BJ (cell line): ENCODE measurements around the gene EXOC6B. TPM values are rescaled to one million over a fixed set of nuclear protein-coding genes. Genes with fewer than 3 reads are reported as not detected.

ENCODE experiments used
- CTCF ChIA-PET: fragments of 350-600 bp; formaldehyde crosslinking; extraction: SDS; loops from one replicate; lab custom pipeline; 2021; ENCODE audit warnings: antibody characterized with exemption, inconsistent platforms; lab: Yijun Ruan, JAX
- POLR2A ChIA-PET: fragments of 300-600 bp; sonication (Branson Sonifier 250); formaldehyde crosslinking; extraction: SDS; loops from one replicate; lab custom pipeline; 2021; ENCODE audit warnings: antibody characterized with exemption; lab: Charles Lee
- DNase-seq: peaks from one replicate; pipeline ENCODE4 v3.0.0-alpha.2; 2011; ENCODE audit warnings: low read depth
- H3K27me3 ChIP-seq: 2 replicates; pipeline ENCODE4 v1.6.0; 2011; ENCODE audit warnings: low read length; ENCODE audit not compliant: control insufficient read depth, insufficient read depth
- H3K36me3 ChIP-seq: 2 replicates; pipeline ENCODE4 v1.5.1; 2011; ENCODE audit warnings: low read length; ENCODE audit not compliant: control insufficient read depth, insufficient read depth
- H3K4me3 ChIP-seq: 2 replicates; pipeline ENCODE4 v1.5.1; 2011; ENCODE audit warnings: low read depth, mild to moderate bottlenecking, control low read depth, low read length
- polyA plus RNA-seq: library from polyadenylated mRNA; depleted of rRNA; stranded (reverse); fragments of >200 nt; gene quantifications from 2 replicates; pipeline ENCODE4 v1.2.3, GENCODE V29; 2011
- TF ChIP-seq, protein P1 (sequence below): IDR thresholded peaks from 2 replicates; pipeline ENCODE4 v1.5.1; 2011; ENCODE audit warnings: low read depth, mild to moderate bottlenecking, control low read depth, inconsistent platforms, low read length, moderate library complexity; ENCODE audit not compliant: insufficient read depth

Gene EXOC6B
- polyA plus RNA-seq, 1 experiment: 15.5 TPM

DNA sequence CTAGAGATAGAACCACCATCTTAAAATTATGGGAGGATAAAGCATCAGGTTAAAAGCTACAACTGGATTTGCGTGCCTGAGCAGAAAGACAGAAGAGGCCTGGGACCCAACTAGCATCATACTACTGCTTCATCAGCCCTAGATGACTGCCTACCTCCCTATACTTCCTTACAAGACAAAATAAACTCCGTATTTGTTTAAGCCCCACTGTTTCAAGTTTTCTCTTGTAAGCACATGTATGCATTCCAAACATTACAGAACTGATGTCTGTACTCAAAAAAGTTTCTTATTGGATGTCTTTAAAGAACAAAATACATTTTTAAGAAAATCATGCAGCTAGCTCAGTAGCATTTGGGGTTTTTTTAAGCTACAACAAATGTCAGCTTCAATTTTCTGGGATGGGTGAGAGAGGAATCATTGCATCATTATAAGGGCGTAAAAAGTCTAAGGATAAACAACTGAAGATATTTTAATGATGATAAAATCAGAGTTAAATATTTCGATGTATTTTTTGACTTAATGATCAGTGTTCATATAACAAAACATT lies 213.1 kb downstream of the EXOC6B start:
- Histone ChIP-seq H3K36me3 (no peaks in the 10 kb centered on the region), H3K4me3 (no peak overlapping the region), H3K27me3 (no peaks in the 10 kb centered on the region)
- no peak for DNase-seq
- TF ChIP-seq, protein P1, sequence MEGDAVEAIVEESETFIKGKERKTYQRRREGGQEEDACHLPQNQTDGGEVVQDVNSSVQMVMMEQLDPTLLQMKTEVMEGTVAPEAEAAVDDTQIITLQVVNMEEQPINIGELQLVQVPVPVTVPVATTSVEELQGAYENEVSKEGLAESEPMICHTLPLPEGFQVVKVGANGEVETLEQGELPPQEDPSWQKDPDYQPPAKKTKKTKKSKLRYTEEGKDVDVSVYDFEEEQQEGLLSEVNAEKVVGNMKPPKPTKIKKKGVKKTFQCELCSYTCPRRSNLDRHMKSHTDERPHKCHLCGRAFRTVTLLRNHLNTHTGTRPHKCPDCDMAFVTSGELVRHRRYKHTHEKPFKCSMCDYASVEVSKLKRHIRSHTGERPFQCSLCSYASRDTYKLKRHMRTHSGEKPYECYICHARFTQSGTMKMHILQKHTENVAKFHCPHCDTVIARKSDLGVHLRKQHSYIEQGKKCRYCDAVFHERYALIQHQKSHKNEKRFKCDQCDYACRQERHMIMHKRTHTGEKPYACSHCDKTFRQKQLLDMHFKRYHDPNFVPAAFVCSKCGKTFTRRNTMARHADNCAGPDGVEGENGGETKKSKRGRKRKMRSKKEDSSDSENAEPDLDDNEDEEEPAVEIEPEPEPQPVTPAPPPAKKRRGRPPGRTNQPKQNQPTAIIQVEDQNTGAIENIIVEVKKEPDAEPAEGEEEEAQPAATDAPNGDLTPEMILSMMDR: no peak
- CTCF ChIA-PET: interaction anchor here (0.6 kb wide), 1 partner anchor 706 kb away, joined by 3 read pairs; no protein-coding TSS in a partner anchor
- POLR2A ChIA-PET: no interaction called here

DNA sequence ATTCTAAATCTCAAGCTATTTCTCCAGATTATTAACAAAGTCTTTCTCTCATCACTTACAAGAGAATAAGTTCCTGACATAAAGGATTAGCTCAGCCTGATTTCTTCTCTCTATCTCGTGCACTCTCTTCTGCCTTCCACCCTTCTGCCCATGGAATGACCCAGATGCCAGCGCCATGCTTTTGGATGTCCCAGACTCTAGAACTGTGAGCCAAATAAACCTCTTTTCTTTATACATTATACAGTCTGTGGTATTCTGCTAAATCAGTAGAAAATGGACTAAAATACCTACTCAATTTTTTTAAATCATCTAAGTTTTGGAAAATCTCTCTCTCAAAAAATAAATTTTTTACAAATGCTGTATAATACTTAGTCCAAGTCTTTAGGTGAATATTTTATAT lies 218.6 kb downstream of the EXOC6B start:
- CTCF ChIA-PET: interaction anchor here (0.7 to 2.5 kb wide), 2 partner anchors 455 to 457 kb away, joined by 3 to 9 read pairs; no protein-coding TSS in a partner anchor
- POLR2A ChIA-PET: no interaction called here
- no peak for DNase-seq
- Histone ChIP-seq H3K4me3 (no peak overlapping the region), H3K27me3 (no peaks in the 10 kb centered on the region), H3K36me3 (no peaks in the 10 kb centered on the region)
- TF ChIP-seq, protein P1: no peak

GRCh38 chr2:72605836-72606442 lies 219.9 kb downstream of the EXOC6B start:
- no peak overlapping the region for H3K4me3 ChIP-seq
- DNase-seq: no peak
- TF ChIP-seq, protein P1: peak; percentile 68
- no peaks in the 10 kb centered on the region for H3K27me3 ChIP-seq
- H3K36me3 ChIP-seq: no peaks in the 10 kb centered on the region
- ChIA-PET CTCF (interaction anchor here (0.6 to 2.8 kb wide), 13 partner anchors 8 to 1069 kb away, joined by 3 to 20 read pairs (median 3); no protein-coding TSS in a partner anchor), POLR2A (interaction anchor here (1.0 kb wide), 1 partner anchor 38 kb away, joined by 6 read pairs; no protein-coding TSS in a partner anchor)

GRCh38 chr2:72604468-72604867 lies 221.4 kb downstream of the EXOC6B start:
- H3K27me3 ChIP-seq: no peaks in the 10 kb centered on the region
- TF ChIP-seq, protein P1: no peak
- no peak for DNase-seq
- no peak overlapping the region for H3K4me3 ChIP-seq
- no peaks in the 10 kb centered on the region for H3K36me3 ChIP-seq
- POLR2A ChIA-PET: interaction anchor here (0.7 kb wide), 1 partner anchor 956 kb away, joined by 7 read pairs; no protein-coding TSS in a partner anchor
- CTCF ChIA-PET: interaction anchor here (0.7 to 2.8 kb wide), 7 partner anchors 11 to 1218 kb away, joined by 3 to 20 read pairs (median 6); no protein-coding TSS in a partner anchor

GRCh38 chr2:72603481-72603880 lies 222.4 kb downstream of the EXOC6B start:
- ChIA-PET POLR2A (interaction anchor here (0.7 kb wide), 1 partner anchor 439 kb away, joined by 3 read pairs; no protein-coding TSS in a partner anchor), CTCF (interaction anchor here (1.1 to 1.5 kb wide), 2 partner anchors 15 to 141 kb away, joined by 3 to 6 read pairs; no protein-coding TSS in a partner anchor)
- Histone ChIP-seq H3K4me3 (no peak overlapping the region), H3K36me3 (no peaks in the 10 kb centered on the region), H3K27me3 (no peaks in the 10 kb centered on the region)
- no peak for DNase-seq
- TF ChIP-seq, protein P1: no peak
